Esophagus muscularis mucosa (tissue), 4 donors: ENCODE data around the gene RIN1. TPM values are rescaled to one million over a fixed set of nuclear protein-coding genes. Genes with fewer than 3 reads are reported as not detected.

Source experiments
- DNase-seq: peaks from one replicate; pipeline ENCODE4 v3.0.0-alpha.2; 2017; ENCODE audit errors: extremely low spot score
- H3K27ac ChIP-seq, 4 donors: fragments of 200-600 bp; sonication (generic); replicated peaks in 1 of 4; 1 replicate in 3 of 4; 2 replicates in 1 of 4; pipeline ENCODE4 v1.5.1; 2016 to 2019; ENCODE audit warnings: mild to moderate bottlenecking in 1 of 4
- H3K27me3 ChIP-seq, 4 donors: fragments of 200-600 bp; sonication (generic); one replicate each; pipeline versions ENCODE4 v1.5.1 to v1.6.0; 2016 to 2019
- H3K36me3 ChIP-seq, 4 donors: fragments of 200-600 bp; sonication (generic); one replicate each; pipeline ENCODE4 v1.5.1; 2016 to 2019
- H3K4me1 ChIP-seq, 4 donors: fragments of 200-600 bp; sonication (generic); one replicate each; pipeline ENCODE4 v1.5.1; 2016 to 2019
- H3K4me3 ChIP-seq, 4 donors: fragments of 200-600 bp; sonication (generic); 1 replicate in 2 of 4; 2 replicates in 2 of 4; pipeline ENCODE4 v1.5.1; 2016 to 2019; ENCODE audit warnings: mild to moderate bottlenecking in 4 of 4, moderate library complexity in 1 of 4
- H3K9me3 ChIP-seq, 4 donors: fragments of 200-600 bp; sonication (generic); 1 replicate in 3 of 4; 2 replicates in 1 of 4; pipeline ENCODE4 v1.5.1; 2016 to 2019
- CTCF ChIP-seq, 3 experiments: fragments of 200-600 bp in 2 of 3; fragments of 450-650 bp in 1 of 3; sonication (generic) in 2 of 3; IDR thresholded peaks; one replicate each; pipeline ENCODE4 v1.5.1; 2017 to 2019; ENCODE audit warnings: antibody characterized with exemption in 3 of 3, mild to moderate bottlenecking in 2 of 3, moderate library complexity in 1 of 3
- EP300 ChIP-seq: sonication (generic); formaldehyde crosslinking; IDR thresholded peaks from one replicate; pipeline ENCODE4 v1.6.1; 2017; ENCODE audit warnings: antibody characterized with exemption
- POLR2A ChIP-seq: fragments of 450-650 bp; IDR thresholded peaks from one replicate; pipeline ENCODE4 v1.6.1; 2017; ENCODE audit warnings: antibody characterized with exemption, moderate library complexity, mild to moderate bottlenecking, low read depth
- POLR2AphosphoS5 ChIP-seq, 2 donors: sonication (generic); formaldehyde crosslinking; IDR thresholded peaks; one replicate each; pipeline ENCODE4 v1.6.1; 2017; ENCODE audit warnings: antibody characterized with exemption in 2 of 2
- WGBS: methylation state at CpG from one replicate; pipeline ENCODE4 v1.1.5; 2018; 5-methylcytosine and 5-hydroxymethylcytosine counted together
- intact Hi-C: fragments of 100-400 bp; cut with DNase I; formaldehyde crosslinking; loops from one replicate; pipeline ENCODE4 v1.15.1; 2023
- total RNA-seq, 4 donors: library from RNA; depleted of rRNA; stranded (reverse); fragments of >200 nt; gene quantifications; one replicate each; pipeline versions ENCODE4 v1.1.0 to v1.2.1, GENCODE V29; 2016

RIN1 gene
- total RNA-seq, 4 donors from 2014 or later, result 3.1 to 6.6 (median 4.5) TPM

- no peaks in the 10 kb centered on the region for H3K36me3 ChIP-seq
- WGBS, result 82% methylated on average over 12 of the region's 12 CpGs
- TF ChIP-seq POLR2AphosphoS5 (IDR thresholded peaks at IDR 0.05), result no peak
- no peak for TF ChIP-seq EP300
- TF ChIP-seq CTCF (IDR thresholded peaks at IDR 0.05), result no peak
- no peak for TF ChIP-seq POLR2A
- H3K27ac ChIP-seq, result no peak overlapping the region
- H3K4me1 ChIP-seq, result no peaks in the 10 kb centered on the region
- intact Hi-C loops, result no loop called here
- no peak for DNase-seq
- peaks cover 0 to 7% (median 0%) of the 10 kb centered on the region in 4 donors for H3K27me3 ChIP-seq
- H3K4me3 ChIP-seq, result no peak overlapping the region
- no peaks in the 10 kb centered on the region for H3K9me3 ChIP-seq
These were observed 33.6 kb downstream of the RIN1 start for GRCh38 chr11:66302656-66303055.

GRCh38 chr11:66299186-66299585 lies 37.0 kb downstream of the RIN1 start:
- DNase-seq, result no peak
- H3K4me3 ChIP-seq, result no peak overlapping the region
- H3K27me3 ChIP-seq, result peaks cover 0 to 40% (median 0%) of the 10 kb centered on the region in 4 donors
- no peaks in the 10 kb centered on the region for H3K36me3 ChIP-seq
- no peak overlapping the region for H3K27ac ChIP-seq
- 63% methylated on average over 3 of the region's 3 CpGs for WGBS
- H3K4me1 ChIP-seq, result no peaks in the 10 kb centered on the region
- H3K9me3 ChIP-seq, result no peaks in the 10 kb centered on the region
- no peak for TF ChIP-seq CTCF (IDR thresholded peaks at IDR 0.05)
- TF ChIP-seq POLR2AphosphoS5 (IDR thresholded peaks at IDR 0.05), result no peak
- no peak for TF ChIP-seq POLR2A
- no peak for TF ChIP-seq EP300
- intact Hi-C loops, result no loop called here

GRCh38 chr11:66297610-66298009 lies 38.6 kb downstream of the RIN1 start:
- H3K4me3 ChIP-seq, result no peak overlapping the region
- H3K36me3 ChIP-seq, result no peaks in the 10 kb centered on the region
- no peak overlapping the region for H3K27ac ChIP-seq
- H3K9me3 ChIP-seq, result no peaks in the 10 kb centered on the region
- intact Hi-C loops, result no loop called here
- TF ChIP-seq CTCF (IDR thresholded peaks at IDR 0.05) (no peak), POLR2AphosphoS5 (IDR thresholded peaks at IDR 0.05) (no peak), POLR2A (no peak), EP300 (no peak)
- peaks cover 0 to 56% (median 11%) of the 10 kb centered on the region in 4 donors for H3K27me3 ChIP-seq
- peaks cover 0 to 2% (median 0%) of the 10 kb centered on the region in 4 donors for H3K4me1 ChIP-seq
- DNase-seq, result no peak
- 60% methylated on average over 8 of the region's 8 CpGs for WGBS

- H3K27me3 ChIP-seq, result peaks cover 2 to 71% (median 20%) of the 10 kb centered on the region in 4 donors
- WGBS, result 75% methylated on average over 70 of the region's 123 CpGs
These were observed 41.3 kb downstream of the RIN1 start for GRCh38 chr11:66294626-66295620.

More at GRCh38 chr11:66294626-66295620, 41.3 kb downstream of the RIN1 start:
- H3K4me3 ChIP-seq, result no peak overlapping the region
- no peak for TF ChIP-seq POLR2AphosphoS5 (IDR thresholded peaks at IDR 0.05)
- TF ChIP-seq POLR2A, result no peak
- no peak for TF ChIP-seq EP300
- no peak for TF ChIP-seq CTCF (IDR thresholded peaks at IDR 0.05)
- no peaks in the 10 kb centered on the region for H3K36me3 ChIP-seq
- peaks cover 8 to 19% (median 16%) of the 10 kb centered on the region in 4 donors for H3K4me1 ChIP-seq
- intact Hi-C loops, result no loop called here
- no peak for DNase-seq
- H3K9me3 ChIP-seq, result no peaks in the 10 kb centered on the region
- H3K27ac ChIP-seq, result no peak overlapping the region
